HCT116 (cell line): ENCODE data around the gene CACNG5.

ENCODE experiments used
- CEBPB ChIP-seq: IDR thresholded peaks from 2 replicates; pipeline ENCODE4 v1.6.1; 2012; ENCODE audit warnings: low read depth
- ELF1 ChIP-seq: IDR thresholded peaks from 2 replicates; pipeline ENCODE4 v1.6.1; 2012; ENCODE audit warnings: low read depth, borderline replicate concordance
- EZH2 ChIP-seq: fragments of 200-600 bp; sonication (generic); IDR thresholded peaks from 2 replicates; pipeline ENCODE4 v1.6.1; 2017; ENCODE audit warnings: antibody characterized with exemption, mixed run types
- EZH2phosphoT487 ChIP-seq: fragments of 200-600 bp; IDR thresholded peaks from 2 replicates; pipeline ENCODE4 v1.6.1; 2018; ENCODE audit warnings: antibody characterized with exemption, borderline replicate concordance
- FOSL1 ChIP-seq: IDR thresholded peaks from 2 replicates; pipeline ENCODE4 v1.6.1; 2012; ENCODE audit warnings: low read depth
- POLR2A ChIP-seq: IDR thresholded peaks from 2 replicates; pipeline ENCODE4 v1.7.0; 2011; ENCODE audit warnings: borderline replicate concordance; ENCODE audit not compliant: insufficient read depth, insufficient read length; ENCODE audit errors: extremely low read depth
- POLR2AphosphoS5 ChIP-seq: IDR thresholded peaks from 2 replicates; pipeline ENCODE4 v1.6.1; 2011; ENCODE audit warnings: mild to moderate bottlenecking, low read depth, low read length, moderate library complexity
- SRF ChIP-seq: IDR thresholded peaks from 2 replicates; pipeline ENCODE4 v1.6.1; 2012; ENCODE audit warnings: low read depth
- ZFX ChIP-seq: fragments of 450-650 bp; IDR thresholded peaks from 2 replicates; pipeline ENCODE4 v1.6.1; 2017
- TF ChIP-seq, protein P1 (sequence below), 3 experiments: fragments of 200-600 bp in 1 of 3; sonication (generic) in 1 of 3; IDR thresholded peaks in 2 of 3; conservative IDR thresholded peaks in 1 of 3; 2 replicates each; pipeline ENCODE4 v1.5.1; 2012 to 2017; ENCODE audit warnings: low read depth in 2 of 3, low read length in 2 of 3, antibody characterized with exemption in 1 of 3, borderline replicate concordance in 1 of 3, control low read depth in 1 of 3, mild to moderate bottlenecking in 1 of 3, mixed read lengths in 1 of 3, mixed run types in 1 of 3, moderate library complexity in 1 of 3; ENCODE audit not compliant: insufficient read depth in 1 of 3
- TF ChIP-seq, protein P2 (sequence below): IDR thresholded peaks from 2 replicates; pipeline ENCODE4 v1.6.1; 2012
- TF ChIP-seq, protein P3 (sequence below): IDR thresholded peaks from 2 replicates; pipeline ENCODE4 v1.6.1; 2011; ENCODE audit warnings: mild to moderate bottlenecking, low read length, moderate library complexity; ENCODE audit not compliant: insufficient replicate concordance; ENCODE audit errors: extremely low read depth

DNA sequence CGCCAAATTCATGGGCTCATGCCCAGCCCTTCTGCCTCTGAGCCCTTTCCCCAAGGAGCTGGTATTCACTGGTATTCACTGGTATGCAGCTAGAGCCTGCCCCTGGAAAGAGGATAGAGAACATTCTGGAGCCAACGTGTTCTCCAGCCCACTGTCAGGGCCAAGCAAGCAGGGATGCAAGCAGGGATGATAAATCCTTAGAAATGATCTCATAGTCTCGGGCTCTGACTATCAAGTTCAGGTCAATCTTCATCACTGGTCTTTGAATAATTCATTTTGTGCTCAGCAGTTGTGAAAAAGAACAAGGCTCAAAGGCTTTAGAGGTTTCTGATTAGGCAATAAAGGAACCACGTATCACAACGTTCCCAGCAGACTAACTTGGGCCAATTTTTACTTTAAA is 57.3 kb downstream of the CACNG5 start:
- TF ChIP-seq ZFX (no peak), POLR2A (no peak), POLR2AphosphoS5 (no peak), EZH2 (no peak), FOSL1 (no peak), CEBPB (no peak), SRF (no peak), ELF1 (no peak), EZH2phosphoT487 (no peak)
- TF ChIP-seq, protein P1, sequence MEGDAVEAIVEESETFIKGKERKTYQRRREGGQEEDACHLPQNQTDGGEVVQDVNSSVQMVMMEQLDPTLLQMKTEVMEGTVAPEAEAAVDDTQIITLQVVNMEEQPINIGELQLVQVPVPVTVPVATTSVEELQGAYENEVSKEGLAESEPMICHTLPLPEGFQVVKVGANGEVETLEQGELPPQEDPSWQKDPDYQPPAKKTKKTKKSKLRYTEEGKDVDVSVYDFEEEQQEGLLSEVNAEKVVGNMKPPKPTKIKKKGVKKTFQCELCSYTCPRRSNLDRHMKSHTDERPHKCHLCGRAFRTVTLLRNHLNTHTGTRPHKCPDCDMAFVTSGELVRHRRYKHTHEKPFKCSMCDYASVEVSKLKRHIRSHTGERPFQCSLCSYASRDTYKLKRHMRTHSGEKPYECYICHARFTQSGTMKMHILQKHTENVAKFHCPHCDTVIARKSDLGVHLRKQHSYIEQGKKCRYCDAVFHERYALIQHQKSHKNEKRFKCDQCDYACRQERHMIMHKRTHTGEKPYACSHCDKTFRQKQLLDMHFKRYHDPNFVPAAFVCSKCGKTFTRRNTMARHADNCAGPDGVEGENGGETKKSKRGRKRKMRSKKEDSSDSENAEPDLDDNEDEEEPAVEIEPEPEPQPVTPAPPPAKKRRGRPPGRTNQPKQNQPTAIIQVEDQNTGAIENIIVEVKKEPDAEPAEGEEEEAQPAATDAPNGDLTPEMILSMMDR (IDR thresholded peaks at IDR 0.05 in 2 of 3, conservative IDR thresholded peaks at IDR 0.05 in 1 of 3; ENCODE audit: borderline replicate concordance in 1 of 3, insufficient read depth in 1 of 3, low read depth in 2 of 3, low read length in 2 of 3): no peak
- TF ChIP-seq, protein P2, sequence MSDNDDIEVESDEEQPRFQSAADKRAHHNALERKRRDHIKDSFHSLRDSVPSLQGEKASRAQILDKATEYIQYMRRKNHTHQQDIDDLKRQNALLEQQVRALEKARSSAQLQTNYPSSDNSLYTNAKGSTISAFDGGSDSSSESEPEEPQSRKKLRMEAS: no peak
- TF ChIP-seq, protein P3, sequence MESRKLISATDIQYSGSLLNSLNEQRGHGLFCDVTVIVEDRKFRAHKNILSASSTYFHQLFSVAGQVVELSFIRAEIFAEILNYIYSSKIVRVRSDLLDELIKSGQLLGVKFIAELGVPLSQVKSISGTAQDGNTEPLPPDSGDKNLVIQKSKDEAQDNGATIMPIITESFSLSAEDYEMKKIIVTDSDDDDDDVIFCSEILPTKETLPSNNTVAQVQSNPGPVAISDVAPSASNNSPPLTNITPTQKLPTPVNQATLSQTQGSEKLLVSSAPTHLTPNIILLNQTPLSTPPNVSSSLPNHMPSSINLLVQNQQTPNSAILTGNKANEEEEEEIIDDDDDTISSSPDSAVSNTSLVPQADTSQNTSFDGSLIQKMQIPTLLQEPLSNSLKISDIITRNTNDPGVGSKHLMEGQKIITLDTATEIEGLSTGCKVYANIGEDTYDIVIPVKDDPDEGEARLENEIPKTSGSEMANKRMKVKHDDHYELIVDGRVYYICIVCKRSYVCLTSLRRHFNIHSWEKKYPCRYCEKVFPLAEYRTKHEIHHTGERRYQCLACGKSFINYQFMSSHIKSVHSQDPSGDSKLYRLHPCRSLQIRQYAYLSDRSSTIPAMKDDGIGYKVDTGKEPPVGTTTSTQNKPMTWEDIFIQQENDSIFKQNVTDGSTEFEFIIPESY: no peak
